H1 (cell line): ENCODE measurements around the gene CSE1L. TPM values are rescaled to one million over a fixed set of nuclear protein-coding genes. Genes with fewer than 3 reads are reported as not detected.
A peak's percentile ranks its signal among the peaks of the same experiment; 100 is the strongest.
"Not testable (repeated sequence)": the region's sequence is repeated elsewhere in the genome, so short reads cannot be mapped to it uniquely, and the experiment has no call there.

Experiments used
- CTCF ChIA-PET: fragments of 300-600 bp; sonication (Branson Sonifier 250); formaldehyde crosslinking; loops from one replicate; lab custom pipeline; 2021; ENCODE audit not compliant: partially characterized antibody; lab: Charles Lee
- POLR2A ChIA-PET: fragments of 300-600 bp; sonication (Branson Sonifier 250); formaldehyde crosslinking; loops from one replicate; lab custom pipeline; 2021; ENCODE audit warnings: inconsistent platforms; ENCODE audit not compliant: partially characterized antibody; lab: Charles Lee
- DNase-seq, 2 experiments: peaks; one replicate each; pipeline versions ENCODE4 v3.0.0 to v3.0.0-alpha.2; 2010 to 2022; ENCODE audit warnings: low spot score in 2 of 2, low read depth in 1 of 2, mixed read lengths in 1 of 2
- FAIRE-seq: peaks from 2 replicates; lab custom pipeline; 2011; peaks lifted over from hg19 to GRCh38; lab: Jason Lieb, UNC
- H2AFZ ChIP-seq: 2 replicates; pipeline ENCODE4 v1.8.1; 2012; ENCODE audit warnings: low read length, inconsistent platforms
- H2AK5ac ChIP-seq: 2 replicates; pipeline ENCODE4 v1.6.1; 2013; ENCODE audit warnings: low read depth, low read length
- H2BK120ac ChIP-seq: replicated peaks from 2 replicates; pipeline ENCODE3; 2013; ENCODE audit warnings: low read depth, low read length, inconsistent platforms
- H2BK12ac ChIP-seq: 2 replicates; pipeline ENCODE4 v1.6.1; 2013; ENCODE audit warnings: low read depth, low read length
- H2BK15ac ChIP-seq: 2 replicates; pipeline ENCODE4 v1.6.1; 2013; ENCODE audit warnings: low read length
- H2BK20ac ChIP-seq: 2 replicates; pipeline ENCODE4 v1.6.1; 2013; ENCODE audit warnings: low read length
- H2BK5ac ChIP-seq: 2 replicates; pipeline ENCODE4 v1.6.1; 2013; ENCODE audit warnings: low read depth, low read length
- H3K14ac ChIP-seq: 2 replicates; pipeline ENCODE4 v1.6.1; 2013; ENCODE audit warnings: inconsistent platforms; ENCODE audit not compliant: insufficient read length
- H3K18ac ChIP-seq: 2 replicates; pipeline ENCODE4 v1.6.1; 2013; ENCODE audit warnings: low read length; ENCODE audit errors: extremely low read depth
- H3K23ac ChIP-seq: 2 replicates; pipeline ENCODE4 v1.6.1; 2013; ENCODE audit warnings: inconsistent platforms; ENCODE audit not compliant: insufficient read length
- H3K23me2 ChIP-seq: 2 replicates; pipeline ENCODE4 v1.6.1; 2013; ENCODE audit warnings: low read depth, low read length
- H3K27ac ChIP-seq: 2 replicates; pipeline ENCODE4 v1.6.1; 2011; ENCODE audit warnings: low read depth, low read length, inconsistent platforms
- H3K27me3 ChIP-seq, 4 experiments: replicated peaks in 1 of 4; 1 replicate in 1 of 4; 2 replicates in 3 of 4; pipeline versions ENCODE4 v1.6.1 to v1.8.1; 2011 to 2013; ENCODE audit warnings: low read length in 3 of 4, mild to moderate bottlenecking in 3 of 4, inconsistent platforms in 2 of 4, mixed read lengths in 2 of 4, moderate library complexity in 1 of 4; ENCODE audit not compliant: control insufficient read depth in 3 of 4, insufficient read depth in 3 of 4; ENCODE audit errors: extremely low read depth in 1 of 4
- H3K36me3 ChIP-seq, 4 experiments: 2 replicates each; pipeline versions ENCODE4 v1.6.1 to v1.8.1; 2011 to 2013; ENCODE audit warnings: mild to moderate bottlenecking in 4 of 4, low read length in 3 of 4, moderate library complexity in 2 of 4, control low read depth in 1 of 4, inconsistent platforms in 1 of 4; ENCODE audit not compliant: insufficient read depth in 4 of 4, control insufficient read depth in 2 of 4
- H3K4ac ChIP-seq: replicated peaks from 2 replicates; pipeline ENCODE3; 2013; ENCODE audit warnings: low read length, low read depth, mixed read lengths, inconsistent platforms; ENCODE audit not compliant: insufficient read length
- H3K4me1 ChIP-seq, 4 experiments: replicated peaks in 1 of 4; 1 replicate in 1 of 4; 2 replicates in 3 of 4; pipeline versions ENCODE4 v1.6.1 to v1.8.1; 2011 to 2013; ENCODE audit warnings: low read length in 3 of 4, inconsistent platforms in 2 of 4, mixed read lengths in 1 of 4; ENCODE audit not compliant: insufficient read depth in 4 of 4, control insufficient read depth in 3 of 4
- H3K4me2 ChIP-seq, 2 experiments: 2 replicates each; pipeline versions ENCODE4 v1.6.1 to v1.8.1; 2011 to 2013; ENCODE audit warnings: low read depth in 2 of 2, low read length in 2 of 2, control low read depth in 1 of 2, inconsistent platforms in 1 of 2, mild to moderate bottlenecking in 1 of 2; ENCODE audit not compliant: insufficient read depth in 1 of 2
- H3K4me3 ChIP-seq, 4 experiments: fragments of 200-600, 300-600 bp in 1 of 4; sonication (generic), shearing (Covaris generic), sonication (Bioruptor Twin) in 1 of 4; 2 replicates each; pipeline versions ENCODE4 v1.5.1 to v1.8.1; 2011 to 2016; ENCODE audit warnings: low read length in 4 of 4, low read depth in 3 of 4, control low read depth in 2 of 4, inconsistent platforms in 2 of 4, mild to moderate bottlenecking in 2 of 4, mixed read lengths in 1 of 4, moderate library complexity in 1 of 4; ENCODE audit not compliant: insufficient read depth in 2 of 4; ENCODE audit errors: extremely low read depth in 1 of 4
- H3K56ac ChIP-seq: replicated peaks from 2 replicates; pipeline ENCODE3; 2013; ENCODE audit warnings: low read depth, mild to moderate bottlenecking, mixed read lengths, low read length, inconsistent platforms; ENCODE audit not compliant: insufficient read length
- H3K79me1 ChIP-seq: 2 replicates; pipeline ENCODE4 v1.6.1; 2013; ENCODE audit warnings: low read depth, low read length, control low read depth
- H3K79me2 ChIP-seq, 2 experiments: 2 replicates each; pipeline versions ENCODE4 v1.6.1 to v1.8.1; 2012 to 2013; ENCODE audit warnings: low read length in 2 of 2, mild to moderate bottlenecking in 2 of 2, inconsistent platforms in 1 of 2; ENCODE audit not compliant: insufficient read depth in 2 of 2, control insufficient read depth in 1 of 2
- H3K9ac ChIP-seq, 4 experiments: replicated peaks in 1 of 4; 1 replicate in 1 of 4; 2 replicates in 3 of 4; pipeline versions ENCODE4 v1.6.1 to v1.8.1; 2011 to 2013; ENCODE audit warnings: low read depth in 3 of 4, low read length in 3 of 4, control low read depth in 2 of 4, mild to moderate bottlenecking in 2 of 4, moderate library complexity in 2 of 4, inconsistent platforms in 1 of 4; ENCODE audit errors: extremely low read depth in 1 of 4
- H3K9me3 ChIP-seq, 2 experiments: 2 replicates each; pipeline versions ENCODE4 v1.6.1 to v1.8.1; 2012 to 2013; ENCODE audit warnings: mild to moderate bottlenecking in 2 of 2, moderate library complexity in 2 of 2, control low read depth in 1 of 2, inconsistent platforms in 1 of 2, low read depth in 1 of 2, low read length in 1 of 2, mixed read lengths in 1 of 2; ENCODE audit not compliant: insufficient read depth in 2 of 2
- H4K20me1 ChIP-seq, 2 experiments: replicated peaks in 1 of 2; 2 replicates each; pipeline versions ENCODE3 to v1.8.1; 2011 to 2013; ENCODE audit warnings: inconsistent platforms in 2 of 2, low read length in 2 of 2, mild to moderate bottlenecking in 1 of 2; ENCODE audit not compliant: insufficient read depth in 2 of 2, control insufficient read depth in 1 of 2
- H4K5ac ChIP-seq: 2 replicates; pipeline ENCODE4 v1.6.1; 2013; ENCODE audit warnings: low read length, low read depth, mixed read lengths, inconsistent platforms; ENCODE audit not compliant: insufficient read length
- H4K8ac ChIP-seq: 2 replicates; pipeline ENCODE4 v1.8.0; 2013; ENCODE audit warnings: mild to moderate bottlenecking, moderate library complexity, low read length, inconsistent platforms; ENCODE audit not compliant: insufficient read depth; ENCODE audit errors: extremely low read depth
- H4K91ac ChIP-seq: replicated peaks from 2 replicates; pipeline ENCODE3; 2013; ENCODE audit warnings: low read length, mixed read lengths, inconsistent platforms; ENCODE audit not compliant: insufficient read length
- POLR2A ChIP-seq, 2 experiments: IDR thresholded peaks; 1 replicate in 1 of 2; 2 replicates in 1 of 2; pipeline ENCODE4 v1.6.1; 2011; ENCODE audit warnings: low read depth in 2 of 2, low read length in 2 of 2, mild to moderate bottlenecking in 2 of 2; ENCODE audit errors: control extremely low read depth in 1 of 2
- WGBS, 2 experiments: shearing (Covaris generic) in 1 of 2; methylation state at CpG; one replicate each; pipeline versions ENCODE4 v1.1.6 to v1.1.7; 2013 to 2015; ENCODE audit warnings: low lambda C conversion rate in 2 of 2, mixed read lengths in 2 of 2, inconsistent platforms in 1 of 2, low coverage in 1 of 2, missing lambda C conversion rate in 1 of 2; ENCODE audit not compliant: insufficient replicate concordance in 2 of 2, insufficient coverage in 1 of 2, insufficient read length in 1 of 2; ENCODE audit errors: extremely low coverage in 1 of 2, missing lambda C conversion rate in 1 of 2; 5-methylcytosine and 5-hydroxymethylcytosine counted together
- polyA plus RNA-seq, 7 experiments: library from polyadenylated mRNA; depleted of rRNA in 3 of 7; stranded (reverse) in 5 of 7; unstranded in 2 of 7; fragments of >200 nt in 5 of 7; fragments of 200-250 nt in 2 of 7; gene quantifications; 1 replicate in 5 of 7; 2 replicates in 1 of 7; 4 replicates in 1 of 7; pipeline versions ENCODE4 v1.2.1 to v1.2.3, GENCODE V29; 2011 to 2013; ENCODE audit warnings: missing spikeins in 2 of 7, mixed read lengths in 2 of 7
- total RNA-seq: library from RNA; stranded (reverse); fragmentation: NEBNext Ultra II Directional; extraction: Animal tissue kit (Norgen Biotek cat#: 25700); gene quantifications from 2 replicates; pipeline ENCODE4 v1.2.1, GENCODE V29; 2021

Gene CSE1L
- total and polyA plus RNA-seq, 2 of the 8 experiments (the other 6 are each of a cell fraction or from before 2014, with no cell fraction given), result 94.1 to 269 TPM

- not testable (repeated sequence) for H3K23me2 ChIP-seq, H3K4me3 ChIP-seq, H3K4ac ChIP-seq, H3K4me2 ChIP-seq, H3K27ac ChIP-seq, H2BK12ac ChIP-seq, H3K9me3 ChIP-seq, H3K14ac ChIP-seq, H4K8ac ChIP-seq, H4K91ac ChIP-seq, H2BK5ac ChIP-seq, H2AFZ ChIP-seq, H3K23ac ChIP-seq, H2BK15ac ChIP-seq, H3K27me3 ChIP-seq, DNase-seq, H3K9ac ChIP-seq, H4K5ac ChIP-seq, H3K79me1 ChIP-seq, H3K56ac ChIP-seq, H2AK5ac ChIP-seq, FAIRE-seq, H2BK20ac ChIP-seq, H3K4me1 ChIP-seq, H2BK120ac ChIP-seq, H3K18ac ChIP-seq
- H4K20me1 ChIP-seq, result peaks cover 4 to 11% of the 10 kb centered on the region in 2 experiments
- ChIA-PET POLR2A (interaction anchor here (0.9 to 2.0 kb wide), 4 partner anchors 9 to 53 kb away, joined by 3 to 4 read pairs (median 3); no protein-coding TSS in a partner anchor), CTCF (interaction anchor here (1.3 kb wide), 2 partner anchors 32 to 116 kb away, joined by 4 read pairs; no protein-coding TSS in a partner anchor)
- peaks cover 39 to 89% (median 67%) of the 10 kb centered on the region in 4 experiments for H3K36me3 ChIP-seq
- 0 out of 3 replicates have a peak, but pooled peaks of 1 of the 2 experiments have one; percentile 6 for TF ChIP-seq POLR2A (IDR thresholded peaks at IDR 0.05; ENCODE audit: control extremely low read depth in 1 of 2, low read depth in 2 of 2, low read length in 2 of 2)
- 88% methylated on average over 5 of the region's 5 CpGs; no CpG with 5 or more reads in 1 of the 2 experiments for WGBS, 2 experiments
- peaks cover 0 to 18% of the 10 kb centered on the region in 2 experiments; a peak in 2 of 4 replicates for H3K79me2 ChIP-seq
These were observed 54.2 kb downstream of the CSE1L start for GRCh38 chr20:49100292-49100691.
